ENCODE measurements around the gene HINT3.

HINT3 gene

GRCh38 chr6:125989631-125990030 is 33.1 kb downstream of the HINT3 start:
- no peak for DNase-seq (ENCODE audit: extremely low read depth, low read depth)
- TF ChIP-seq CTCF (IDR thresholded peaks at IDR 0.05; ENCODE audit: low read depth, low read length), result no peak

- no peak for DNase-seq (ENCODE audit: extremely low read depth, low read depth)
- TF ChIP-seq CTCF (IDR thresholded peaks at IDR 0.05; ENCODE audit: low read depth, low read length), result no peak
Observed at GRCh38 chr6:125991653-125992052, 35.1 kb downstream of the HINT3 start.

GRCh38 chr6:125994670-125995488 is 38.3 kb downstream of the HINT3 start:
- no peak for TF ChIP-seq CTCF (IDR thresholded peaks at IDR 0.05; ENCODE audit: low read depth, low read length)
- no peak for DNase-seq (ENCODE audit: extremely low read depth, low read depth)

- peak; percentile 99 for TF ChIP-seq CTCF (IDR thresholded peaks at IDR 0.05; ENCODE audit: low read depth, low read length)
- DNase-seq (ENCODE audit: extremely low read depth, low read depth), result no peak
Observed at GRCh38 chr6:125995972-125996580, 39.5 kb downstream of the HINT3 start.

GRCh38 chr6:126002755-126003679 is 46.4 kb downstream of the HINT3 start:
- DNase-seq (ENCODE audit: extremely low read depth, low read depth), result no peak
- no peak for TF ChIP-seq CTCF (IDR thresholded peaks at IDR 0.05; ENCODE audit: low read depth, low read length)

GRCh38 chr6:126007800-126008199 is 51.2 kb downstream of the HINT3 start:
- DNase-seq (ENCODE audit: extremely low read depth, low read depth), result no peak
- no peak for TF ChIP-seq CTCF (IDR thresholded peaks at IDR 0.05; ENCODE audit: low read depth, low read length)
